ENCODE measurements around the gene CYP3A5.

Gene CYP3A5

DNA sequence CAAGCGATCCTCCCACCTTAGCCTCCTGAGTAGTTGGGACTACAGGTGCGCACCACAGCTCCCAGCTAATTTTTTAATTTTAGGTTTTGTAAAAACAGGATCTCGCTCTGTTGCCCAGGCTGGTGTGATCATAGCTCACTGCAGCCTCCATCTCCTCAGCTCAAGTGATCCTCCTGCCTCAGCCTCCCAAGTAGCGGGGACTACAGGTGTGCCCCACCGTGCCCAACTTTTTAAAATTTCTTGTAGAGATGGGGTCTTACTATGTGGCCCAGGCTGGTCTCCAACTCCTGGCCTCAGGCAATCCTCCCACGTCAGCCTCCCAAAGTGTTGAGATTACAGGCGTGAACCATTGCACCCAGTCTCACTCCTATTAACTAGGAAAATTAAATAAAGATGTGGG is 74.3 kb downstream of the CYP3A5 start:
- no peak for DNase-seq

DNA sequence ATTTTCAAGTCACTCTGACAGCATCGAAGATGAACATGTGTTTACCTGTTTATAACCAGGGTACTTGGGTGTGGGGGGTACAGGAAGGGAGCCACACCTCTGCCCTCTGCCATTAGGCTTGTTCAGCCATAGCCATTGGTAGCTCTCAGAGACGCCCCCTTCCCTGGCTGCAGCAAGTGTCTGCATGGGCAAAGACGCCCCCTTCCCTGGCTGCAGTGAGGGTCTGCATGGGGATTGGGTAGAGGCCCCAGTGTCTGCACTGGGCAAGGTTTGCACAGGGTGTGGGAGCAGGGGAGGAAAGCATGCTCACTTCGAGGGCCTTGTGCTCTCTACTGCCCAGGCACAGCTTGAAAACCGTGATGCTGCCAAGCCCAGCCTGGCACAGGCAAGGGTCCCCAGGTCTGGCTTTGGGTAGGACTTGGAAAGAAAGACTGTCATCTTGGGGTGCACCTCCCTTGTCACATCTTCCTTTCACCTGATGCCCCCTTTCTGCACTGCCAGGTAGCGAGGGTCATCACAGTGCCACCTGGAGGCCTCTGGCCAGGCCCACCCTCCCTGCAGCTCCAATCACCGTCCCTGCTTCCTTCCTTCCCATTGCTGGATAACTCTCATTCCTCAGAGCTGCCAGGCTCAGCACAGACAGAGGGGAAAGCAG is 78.0 kb downstream of the CYP3A5 start:
- DNase-seq: no peak

DNA sequence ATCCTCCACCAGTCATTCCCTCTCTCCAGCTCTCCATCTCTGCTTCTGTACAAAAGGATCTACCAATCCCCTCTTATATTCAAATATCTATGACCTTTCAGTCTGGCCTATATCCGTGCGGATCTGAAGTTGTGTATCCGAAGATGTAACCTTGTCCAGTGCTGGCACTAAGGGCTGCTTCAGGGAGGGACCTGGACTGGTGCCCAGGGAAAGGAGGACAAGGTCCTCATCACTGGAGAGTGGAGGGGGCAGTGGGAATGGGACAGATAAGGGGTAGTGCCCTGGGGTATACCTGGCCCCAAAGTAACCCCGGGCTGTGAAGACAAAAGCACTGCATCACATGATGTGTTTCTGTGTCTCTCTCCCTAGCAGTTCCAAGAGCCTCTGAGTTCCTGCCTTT is 80.0 kb downstream of the CYP3A5 start:
- no peak for DNase-seq
